GM20431 (cell line): ENCODE measurements around the gene NRCAM.

Experiments used
- in situ Hi-C: fragments of 300-500 bp; cut with MseI, MboI; formaldehyde crosslinking; loops from one replicate; pipeline ENCODE4 v1.15.0; 2020; ENCODE audit warnings: low sequenced_read_pairs; ENCODE audit not compliant: unreplicated experiment

NRCAM gene

DNA sequence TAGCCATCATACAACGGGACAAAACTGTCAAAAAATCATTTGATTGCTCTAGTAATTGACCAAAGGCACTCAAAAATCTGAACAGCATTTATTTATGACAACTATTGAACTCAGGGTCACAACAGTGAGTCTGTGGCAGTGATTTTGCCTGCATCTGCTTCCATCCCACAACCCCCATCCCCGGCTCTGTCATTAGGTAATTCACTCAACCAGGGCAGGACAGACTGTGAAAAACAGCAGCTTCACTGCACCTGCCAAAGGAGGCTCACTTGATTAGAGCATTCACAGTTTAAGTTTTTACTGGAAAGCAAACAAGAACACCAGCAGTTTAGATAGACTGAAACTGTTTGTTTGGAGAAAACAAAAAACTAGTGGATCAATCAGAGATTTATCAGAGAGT is 22.2 kb downstream of the NRCAM start:
- in situ Hi-C loops, result no loop called here

DNA sequence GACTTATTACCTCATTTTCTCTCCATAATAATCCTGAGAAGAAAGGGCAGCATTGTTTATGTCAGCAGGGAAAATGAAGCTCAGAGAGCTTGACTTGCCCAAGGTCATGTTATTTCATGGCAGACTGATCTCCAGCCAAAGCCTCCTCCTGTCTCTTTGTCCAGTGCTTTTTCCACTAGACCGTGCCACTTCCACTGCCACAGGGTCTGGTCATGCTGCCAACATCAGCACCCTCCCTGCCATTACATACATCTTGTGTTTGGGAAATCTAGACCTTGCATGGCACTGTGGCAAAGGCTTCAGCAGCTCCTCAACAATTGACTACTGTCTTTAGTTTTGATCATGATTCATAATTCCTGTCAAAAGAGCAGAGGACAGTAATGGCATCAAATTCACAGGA is 25.1 kb downstream of the NRCAM start:
- in situ Hi-C loops, result no loop called here

DNA sequence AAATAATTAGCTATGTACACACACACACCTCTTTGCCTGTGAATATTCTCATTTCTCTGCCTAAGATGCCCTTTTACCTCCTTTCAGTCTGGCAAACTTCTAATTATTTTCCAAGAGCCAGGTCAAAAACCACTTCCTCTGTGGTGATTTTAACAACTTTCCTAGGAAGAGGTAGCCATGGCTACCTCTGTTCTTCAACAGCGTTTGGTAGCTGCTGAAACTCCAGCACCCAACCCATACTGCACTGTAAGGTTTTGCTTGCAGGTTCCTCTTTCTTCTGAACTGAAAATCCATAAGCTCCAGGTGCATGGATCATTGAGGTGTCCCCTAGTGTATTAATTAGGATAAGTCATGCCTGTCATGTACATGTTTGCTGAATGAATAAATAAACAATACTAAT is 25.6 kb downstream of the NRCAM start:
- in situ Hi-C loops, result no loop called here

DNA sequence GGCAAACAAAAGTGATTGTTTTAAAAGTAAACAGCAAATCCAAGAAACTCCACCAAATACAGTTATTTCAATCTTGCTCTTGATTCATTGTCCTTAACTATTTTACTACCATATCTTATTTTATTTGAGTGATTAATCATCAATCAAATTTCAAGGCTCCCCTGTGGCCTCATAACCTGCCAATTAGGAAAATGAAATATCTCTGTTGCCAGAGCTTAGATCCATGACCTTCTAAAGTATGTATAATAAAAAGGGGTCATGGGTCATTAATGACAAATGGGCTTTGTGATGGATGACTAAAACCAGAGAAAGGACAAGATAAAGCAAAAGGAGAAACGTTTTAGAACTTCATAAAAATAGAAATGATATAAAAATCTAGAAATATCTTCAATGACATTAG is 28.5 kb downstream of the NRCAM start:
- in situ Hi-C loops, result no loop called here

DNA sequence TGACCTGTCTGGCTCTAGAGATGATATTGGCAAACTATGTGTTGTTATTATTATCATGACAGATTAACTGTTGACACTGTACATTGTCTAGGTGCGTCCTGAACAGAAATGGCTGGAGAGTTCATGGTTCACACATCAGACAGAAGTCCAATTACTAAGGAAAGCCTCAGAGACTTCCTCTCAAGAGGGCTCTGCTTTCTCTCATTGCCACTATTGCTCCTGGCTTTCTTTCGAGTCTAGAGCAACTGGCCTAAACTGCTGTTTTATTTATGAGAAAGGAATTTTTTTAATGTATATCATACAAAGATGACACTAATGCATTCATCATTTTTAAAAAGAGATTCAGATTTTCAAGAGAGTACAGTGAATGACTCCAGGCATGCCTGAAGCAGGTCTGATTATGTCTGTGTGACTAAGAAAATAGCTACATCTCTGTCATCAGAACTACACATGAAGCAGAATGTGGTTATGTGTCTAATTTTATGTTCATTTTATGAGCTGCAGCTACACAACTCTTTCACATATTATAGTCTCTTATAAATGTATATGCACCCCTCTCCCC is 30.4 kb downstream of the NRCAM start:
- in situ Hi-C loops, result no loop called here

DNA sequence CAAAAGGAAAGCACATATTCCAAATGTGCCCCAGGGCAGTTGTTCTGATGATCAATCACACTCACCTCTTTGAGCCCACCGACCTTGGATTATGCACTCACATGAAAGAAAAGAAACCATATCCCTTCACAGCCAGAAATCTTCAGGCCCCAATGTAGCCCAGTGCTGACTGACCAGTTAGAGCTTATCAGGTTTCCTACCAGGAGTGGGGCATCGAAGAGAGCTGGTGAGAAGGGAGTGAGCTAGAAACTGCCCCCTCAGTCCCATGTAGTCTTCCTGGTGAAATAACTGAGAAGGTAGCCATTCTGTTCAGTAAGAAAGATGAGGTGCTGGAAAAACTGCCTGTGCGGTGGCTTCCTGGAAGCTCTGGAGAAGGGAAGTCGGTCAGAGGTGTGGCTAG is 32.2 kb downstream of the NRCAM start:
- in situ Hi-C loops, result no loop called here

DNA sequence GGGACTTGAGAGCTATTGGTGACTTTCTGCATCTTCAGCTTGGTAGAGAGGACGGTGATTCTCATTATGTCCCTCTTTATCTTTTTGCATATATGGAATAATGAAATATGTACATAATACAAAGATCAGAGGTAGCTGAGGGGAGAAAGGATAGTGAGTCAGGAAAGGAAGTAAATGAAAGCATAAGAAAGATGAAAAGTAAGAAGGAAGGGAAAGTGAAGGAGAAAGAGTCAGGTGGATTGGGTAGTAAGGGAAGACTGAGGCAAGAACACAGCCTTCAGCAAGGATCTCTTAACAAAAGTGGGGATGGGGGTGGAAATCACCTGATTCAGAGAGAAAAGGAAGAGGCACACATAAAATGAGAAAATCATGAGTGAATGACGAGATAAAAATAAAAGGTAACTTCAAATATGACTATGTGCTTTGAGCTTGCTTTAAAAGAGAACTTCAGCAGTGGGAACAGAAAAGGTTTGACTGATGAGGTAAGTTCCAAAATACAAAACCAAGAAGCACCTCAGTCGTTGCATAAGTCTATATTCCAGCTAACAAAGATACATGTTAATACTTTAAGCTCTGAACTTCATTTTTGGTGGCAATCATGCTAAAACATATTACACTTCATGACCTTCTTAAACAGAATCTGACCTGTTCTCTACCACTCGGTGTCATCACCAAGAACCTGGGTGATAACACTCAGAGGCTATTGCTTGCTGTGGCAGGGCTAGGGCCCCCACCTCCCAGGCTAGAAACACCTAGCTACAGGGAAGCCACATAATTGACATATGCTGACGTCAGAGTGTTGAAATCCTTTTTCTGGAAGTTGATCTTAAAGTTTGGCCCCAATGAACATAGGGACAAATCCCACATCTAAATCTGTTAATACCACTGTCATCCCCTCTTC is 32.9 kb downstream of the NRCAM start:
- in situ Hi-C loops, result no loop called here

DNA sequence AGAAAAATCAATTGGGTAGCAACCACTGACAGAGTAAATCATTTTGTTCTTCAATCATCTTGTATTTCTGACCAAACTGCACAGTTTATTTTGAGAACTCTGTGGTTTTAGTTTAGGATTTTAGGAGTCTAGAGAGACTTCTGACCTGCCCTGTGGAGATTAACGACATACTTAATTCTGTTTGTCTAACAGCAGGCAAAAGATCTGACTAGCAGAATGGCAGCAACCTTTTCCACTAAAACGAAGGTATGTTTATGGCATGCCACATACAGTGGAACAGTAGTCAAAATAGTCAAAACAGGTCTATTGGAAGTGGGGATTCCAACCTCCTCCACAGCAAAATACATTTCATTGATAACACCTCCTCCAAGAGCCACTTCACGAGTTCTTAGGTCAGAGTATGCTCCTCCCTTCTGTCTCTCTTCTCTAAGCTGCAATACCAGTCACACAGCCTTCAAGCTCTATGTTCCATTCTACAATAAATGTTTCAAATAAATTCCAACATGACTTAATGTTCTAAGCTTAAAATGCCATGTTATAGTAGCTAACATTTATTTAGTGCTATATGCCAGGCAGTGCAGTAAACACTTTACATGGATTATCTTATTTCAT is 34.4 kb downstream of the NRCAM start:
- in situ Hi-C loops, result no loop called here

DNA sequence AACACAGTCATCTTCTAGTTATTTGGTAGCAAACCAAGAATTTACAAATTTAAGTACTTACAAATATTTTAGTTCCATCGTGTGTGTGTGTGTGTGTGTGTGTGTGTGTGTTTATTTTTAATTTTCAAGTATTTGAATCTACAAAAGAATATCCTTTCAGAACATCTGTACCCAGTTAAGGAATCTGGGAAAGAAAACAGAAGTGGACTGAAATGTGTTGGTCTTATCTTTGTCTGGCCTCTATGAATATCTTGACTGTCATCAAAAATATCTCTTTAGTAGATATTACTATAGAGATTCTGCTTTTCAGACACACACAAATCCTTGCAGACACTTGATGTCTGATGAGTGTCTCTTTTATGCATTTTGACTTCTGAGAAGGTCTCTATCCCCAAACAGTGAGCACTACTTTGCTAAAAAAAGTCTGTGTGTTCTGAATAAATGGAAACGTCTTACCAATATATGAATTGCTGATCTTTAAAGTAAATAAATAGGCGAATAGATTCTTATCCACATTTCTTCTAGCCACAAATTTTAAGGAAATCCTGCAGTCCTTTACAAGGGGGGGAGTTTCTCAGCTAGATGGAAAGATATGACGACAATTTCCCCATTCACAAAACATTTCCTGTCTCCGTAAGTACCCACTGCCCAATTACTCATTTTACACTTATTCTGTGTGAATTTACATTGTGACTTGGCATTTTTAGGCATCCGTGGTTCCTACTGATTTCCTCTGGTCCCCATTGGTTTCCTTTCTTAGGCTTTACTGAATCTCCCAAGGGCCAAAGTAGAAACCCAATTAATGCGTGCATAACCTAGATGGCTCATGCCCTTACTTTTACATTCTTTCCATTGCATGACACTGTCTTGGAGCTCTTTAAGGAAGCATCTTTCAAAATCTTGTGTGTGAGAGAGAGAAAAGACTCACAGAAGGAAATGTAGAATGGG is 36.0 kb downstream of the NRCAM start:
- in situ Hi-C loops, result no loop called here

DNA sequence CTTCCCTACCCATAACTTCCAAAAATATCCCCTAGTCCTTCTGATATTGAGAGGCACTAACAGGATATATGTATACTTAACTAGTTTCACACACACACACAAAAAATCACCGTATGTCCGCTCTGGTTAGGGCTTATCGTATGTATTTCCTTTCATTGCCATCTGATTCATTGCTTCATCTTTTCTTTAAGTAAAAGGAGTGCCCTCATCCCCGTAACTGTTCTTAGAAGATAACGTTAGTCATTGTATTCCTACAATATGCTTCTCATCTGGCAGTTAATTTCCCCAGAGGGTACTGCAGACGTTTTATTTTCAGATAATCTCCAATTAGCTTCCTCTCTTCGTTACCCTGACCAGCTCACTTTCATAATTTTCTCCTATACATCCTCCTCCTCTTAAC is 37.3 kb downstream of the NRCAM start:
- in situ Hi-C loops, result no loop called here

DNA sequence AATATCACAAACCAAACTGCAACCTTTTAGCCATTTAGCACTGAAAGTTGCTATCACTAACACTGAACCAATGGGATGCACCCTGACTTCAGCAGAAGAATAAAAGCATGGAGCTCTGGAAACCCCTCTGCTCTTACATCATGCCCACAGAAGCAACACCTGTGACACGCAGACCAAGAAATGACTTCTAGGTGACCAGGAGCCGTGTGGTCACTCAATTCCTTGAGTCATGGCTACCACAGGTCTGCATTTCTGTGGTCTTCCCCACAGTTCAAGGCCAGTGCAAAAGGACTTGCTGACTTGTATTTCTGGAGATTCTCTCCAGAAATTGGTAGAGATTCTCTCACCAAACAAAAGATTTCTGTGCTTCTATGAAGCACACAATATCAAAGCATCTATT is 38.3 kb downstream of the NRCAM start:
- in situ Hi-C loops, result no loop called here

DNA sequence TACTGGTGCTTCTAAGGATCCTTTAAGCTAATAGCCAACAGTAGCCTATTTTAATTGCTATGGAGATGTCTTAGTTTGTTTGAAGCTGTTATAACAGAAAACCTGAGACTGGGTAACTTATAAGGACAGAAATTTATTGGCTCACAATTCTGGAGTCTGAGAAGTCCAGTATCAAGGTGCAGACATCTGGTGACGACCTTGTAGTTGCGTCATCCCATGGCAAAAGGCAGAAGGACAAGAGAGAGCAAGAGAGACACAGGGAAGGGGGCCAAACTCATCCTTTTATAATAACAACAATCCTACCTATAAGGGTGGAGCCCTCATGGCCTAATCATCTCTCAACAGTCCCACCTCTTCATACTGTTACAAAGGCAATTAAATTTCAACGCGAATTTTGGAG is 39.1 kb downstream of the NRCAM start:
- in situ Hi-C loops, result no loop called here

DNA sequence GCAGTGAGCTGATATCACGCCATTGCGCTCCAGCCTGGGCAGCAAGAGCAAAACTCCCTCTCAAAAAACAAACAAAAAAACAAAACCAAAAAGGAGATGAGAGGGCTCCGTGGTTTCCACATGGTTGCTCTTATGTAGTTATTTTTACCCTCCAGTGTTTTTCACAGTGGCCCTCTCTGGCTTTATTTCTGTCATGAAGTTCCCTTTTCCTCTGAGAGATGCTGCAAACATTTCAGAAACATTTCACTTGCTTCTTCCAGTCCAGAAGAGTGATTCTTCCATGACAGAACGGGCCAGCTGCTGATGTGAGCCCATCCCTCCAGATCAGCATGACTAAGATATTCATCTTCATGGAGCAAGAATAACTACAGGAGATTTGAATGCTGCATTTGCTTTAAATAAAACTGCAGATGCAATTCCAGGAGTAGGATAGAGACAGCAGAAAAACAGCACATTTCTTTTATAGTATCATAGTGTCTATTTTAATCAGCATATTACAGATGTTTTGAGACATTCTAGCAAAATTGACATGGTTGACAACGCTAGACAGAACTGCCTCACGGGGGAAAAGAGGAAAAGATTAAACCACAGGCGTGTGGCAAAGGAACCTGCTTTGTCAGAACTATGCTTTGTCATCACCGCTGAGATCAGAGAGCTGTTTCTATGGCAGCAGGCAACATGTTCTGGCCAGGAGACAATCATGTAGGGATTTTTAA is 40.3 kb downstream of the NRCAM start:
- in situ Hi-C loops, result no loop called here

DNA sequence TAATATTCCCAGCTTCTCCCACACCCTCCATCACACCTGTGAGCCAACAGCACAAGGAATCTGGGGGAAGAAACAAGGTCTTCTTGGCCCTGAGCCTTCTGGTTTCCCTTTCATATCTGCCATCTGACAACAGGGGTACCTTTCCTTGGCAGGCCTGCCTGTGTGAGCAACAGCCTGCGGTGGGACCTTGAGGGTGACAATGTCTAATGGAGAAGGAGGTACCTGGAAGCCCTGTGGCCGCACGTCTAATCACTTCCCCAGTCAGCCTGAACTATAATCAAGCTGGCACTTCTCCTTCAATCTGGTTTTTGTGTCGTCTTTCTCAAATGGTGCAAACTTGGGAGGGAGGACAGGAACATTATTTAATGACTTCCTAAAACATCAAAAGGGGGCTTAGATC is 41.2 kb downstream of the NRCAM start:
- in situ Hi-C loops, result no loop called here

DNA sequence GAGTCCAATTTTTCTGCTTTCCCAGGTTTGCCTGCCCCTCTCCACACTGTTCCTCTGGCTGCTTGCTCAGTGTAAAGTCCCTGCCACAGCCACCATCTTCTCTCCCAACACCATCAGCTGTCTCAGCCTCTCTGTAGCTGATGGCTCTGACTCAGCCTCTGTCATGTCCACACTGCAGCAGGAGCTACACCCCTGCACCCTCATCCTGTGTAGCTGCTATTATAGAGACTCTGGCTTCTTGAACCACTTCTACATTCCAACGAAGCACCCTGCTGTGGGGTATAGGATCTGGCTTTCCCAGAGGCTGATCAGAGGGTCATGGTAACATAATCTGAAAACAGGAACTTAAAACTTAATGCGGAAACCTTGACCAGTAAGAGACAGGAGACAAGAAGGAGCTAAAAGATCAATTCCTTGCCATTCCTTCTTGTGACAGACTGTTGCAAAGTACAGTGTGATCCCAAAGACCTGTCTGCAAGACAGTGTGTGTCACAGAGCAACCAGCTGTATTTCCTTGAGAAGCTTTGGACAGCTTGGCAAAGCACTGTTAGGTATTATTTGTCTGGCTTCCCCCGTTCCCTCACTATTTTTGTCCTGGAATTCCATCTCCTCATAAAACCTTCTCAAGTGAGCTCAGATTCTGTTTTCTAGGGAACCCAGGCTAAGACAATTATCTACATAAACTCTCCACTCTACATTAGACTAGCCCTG is 42.3 kb downstream of the NRCAM start:
- in situ Hi-C loops, result no loop called here

DNA sequence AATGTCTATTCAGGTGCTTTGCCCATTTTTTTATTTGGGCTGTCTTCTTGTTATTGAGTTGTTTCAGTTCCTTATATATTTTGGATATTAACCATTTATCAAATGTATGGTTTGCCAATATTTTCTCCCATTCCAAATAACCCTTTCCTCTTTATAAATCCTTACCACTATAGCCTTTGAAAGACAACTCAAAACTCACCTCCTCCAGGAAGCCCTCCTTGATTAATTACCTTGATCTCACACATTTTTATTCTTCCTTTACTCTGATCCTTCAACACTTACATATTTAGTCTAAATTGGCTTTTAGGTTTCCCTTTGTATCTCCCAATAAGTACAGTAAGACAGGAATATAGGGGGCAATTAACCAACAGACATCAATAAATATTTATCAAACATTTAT is 42.9 kb downstream of the NRCAM start:
- in situ Hi-C loops, result no loop called here

DNA sequence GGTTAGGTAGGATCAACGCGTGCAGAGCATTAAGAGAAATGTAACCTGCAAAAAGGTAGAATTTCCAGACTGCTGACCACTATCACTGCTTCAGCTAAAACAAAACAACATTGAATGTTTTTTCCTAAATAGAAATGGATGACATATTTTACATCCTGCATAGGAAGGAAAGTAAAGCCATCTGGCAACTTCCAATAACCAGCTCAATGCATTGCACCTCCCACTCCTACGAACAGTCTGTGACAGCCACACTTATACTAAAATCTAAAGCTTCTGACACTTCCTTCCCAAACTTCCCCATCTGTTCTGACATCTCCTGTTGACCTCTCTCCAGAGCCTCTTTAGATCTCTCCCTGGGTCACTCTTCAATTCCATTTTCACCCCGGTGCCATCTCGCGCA is 47.1 kb downstream of the NRCAM start:
- in situ Hi-C loops, result no loop called here

DNA sequence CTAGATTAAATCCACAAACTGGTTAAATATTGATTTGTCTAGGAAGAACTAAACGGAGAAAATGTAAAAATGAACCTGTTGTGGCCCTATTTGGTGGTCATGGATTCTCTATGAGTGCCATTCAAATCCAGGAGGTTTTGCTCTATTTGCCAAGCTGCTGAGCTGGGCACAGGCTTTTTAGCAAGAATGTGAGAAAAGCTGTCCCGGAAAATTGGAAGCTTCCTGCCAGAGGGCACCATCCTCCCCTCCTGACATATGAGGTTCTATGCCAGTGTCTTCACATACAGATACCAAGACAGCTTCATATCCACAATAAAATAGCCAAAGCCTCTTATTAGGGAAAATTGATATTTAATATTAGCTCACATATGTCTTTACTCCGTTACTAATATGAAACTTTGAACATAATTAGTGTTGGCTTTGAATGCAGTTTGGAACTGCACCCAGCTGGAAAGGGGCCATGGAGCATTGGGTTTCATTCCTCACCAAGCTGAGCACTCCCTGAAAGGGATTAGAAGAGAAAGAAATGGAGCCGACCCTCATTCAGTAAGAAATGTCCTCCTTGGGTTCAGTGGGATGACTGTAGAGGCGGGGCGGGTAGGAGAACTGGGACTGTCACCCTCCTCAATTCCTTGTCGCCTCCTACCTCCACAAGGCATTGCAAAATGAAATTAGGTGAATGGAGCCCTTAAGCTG is 47.8 kb downstream of the NRCAM start:
- in situ Hi-C loops, result no loop called here

DNA sequence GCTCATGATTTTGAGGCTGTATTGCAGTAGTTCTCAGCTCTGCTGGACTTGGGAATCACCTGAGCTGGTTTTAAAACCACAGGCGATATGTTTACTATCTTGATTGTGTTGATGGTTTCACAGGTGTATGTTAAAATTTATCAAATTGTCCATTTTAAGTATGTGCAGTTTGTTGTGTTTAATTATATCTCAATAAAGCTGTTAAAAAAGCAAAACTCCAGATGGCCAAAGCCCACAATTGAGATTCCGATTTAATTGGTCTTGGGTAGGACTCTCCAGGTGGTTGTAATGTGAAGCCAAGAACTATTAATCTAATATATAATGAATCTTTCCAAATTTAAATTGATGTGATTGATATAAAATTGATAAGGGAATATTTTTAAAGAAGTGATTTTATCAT is 48.6 kb downstream of the NRCAM start:
- in situ Hi-C loops, result no loop called here
